Stimulated activated naive B cell treated with anti-CD40 and anti-IgM and Interleukin-4, amounts not matched to agents 10 μg/mL and 1 μg/mL and 100 μg/mL, for 72 hours (primary cell): ENCODE measurements around the gene CDIPT.
"Not testable (repeated sequence)": the region's sequence is repeated elsewhere in the genome, so short reads cannot be mapped to it uniquely, and the experiment has no call there.

Experiments used
- ATAC-seq, 2 donors: fragments of 150-1000 bp; cut with Tn5 transposase; replicated peaks; 2 replicates each; pipeline ENCODE4 v1.10.0; 2021; ENCODE audit warnings: moderate library complexity in 1 of 2
- DNase-seq: peaks from one replicate; pipeline ENCODE4 v3.0.0; 2021
- H3K27ac Mint-ChIP-seq: one replicate; pipeline ENCODE4 v1.8.0; 2022; ENCODE audit warnings: mild to moderate bottlenecking, mixed read lengths
- H3K27me3 Mint-ChIP-seq, 2 donors: one replicate each; pipeline ENCODE4 v1.8.0; 2022; ENCODE audit warnings: mixed read lengths in 2 of 2
- H3K36me3 Mint-ChIP-seq, 2 donors: one replicate each; pipeline ENCODE4 v1.8.0; 2022; ENCODE audit warnings: mixed read lengths in 2 of 2, mild to moderate bottlenecking in 1 of 2
- H3K4me1 Mint-ChIP-seq, 2 donors: one replicate each; pipeline ENCODE4 v1.8.0; 2022; ENCODE audit warnings: mixed read lengths in 2 of 2, mild to moderate bottlenecking in 1 of 2
- H3K4me3 Mint-ChIP-seq, 2 donors: one replicate each; pipeline ENCODE4 v1.8.0; 2022; ENCODE audit warnings: mild to moderate bottlenecking in 2 of 2, mixed read lengths in 2 of 2, moderate library complexity in 1 of 2
- H3K9me3 Mint-ChIP-seq, 2 donors: one replicate each; pipeline ENCODE4 v1.8.0; 2022; ENCODE audit warnings: mixed read lengths in 2 of 2, mild to moderate bottlenecking in 1 of 2

The CDIPT gene

DNA sequence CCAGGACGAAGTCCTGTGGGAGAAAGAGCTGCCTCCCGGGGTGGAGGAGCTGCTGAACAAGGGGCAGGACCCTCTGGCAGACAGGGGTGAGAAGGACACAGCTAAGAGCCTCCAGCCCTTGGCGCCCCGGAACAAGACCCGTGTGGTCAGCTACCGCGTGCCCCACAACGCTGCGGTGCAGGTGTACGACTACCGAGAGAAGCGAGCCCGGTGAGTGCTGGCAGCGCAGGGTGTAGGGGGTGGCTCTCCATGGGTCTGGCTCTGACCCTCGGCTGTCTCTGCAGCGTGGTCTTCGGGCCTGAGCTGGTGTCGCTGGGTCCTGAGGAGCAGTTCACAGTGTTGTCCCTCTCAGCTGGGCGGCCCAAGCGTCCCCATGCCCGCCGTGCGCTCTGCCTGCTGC, 21.4 kb downstream of the CDIPT start:
- ATAC-seq: no peak
- Mint-ChIP-seq H3K36me3 (peaks cover 50 to 71% of the 10 kb centered on the region in 2 donors), H3K27me3 (no peaks in the 10 kb centered on the region)

DNA sequence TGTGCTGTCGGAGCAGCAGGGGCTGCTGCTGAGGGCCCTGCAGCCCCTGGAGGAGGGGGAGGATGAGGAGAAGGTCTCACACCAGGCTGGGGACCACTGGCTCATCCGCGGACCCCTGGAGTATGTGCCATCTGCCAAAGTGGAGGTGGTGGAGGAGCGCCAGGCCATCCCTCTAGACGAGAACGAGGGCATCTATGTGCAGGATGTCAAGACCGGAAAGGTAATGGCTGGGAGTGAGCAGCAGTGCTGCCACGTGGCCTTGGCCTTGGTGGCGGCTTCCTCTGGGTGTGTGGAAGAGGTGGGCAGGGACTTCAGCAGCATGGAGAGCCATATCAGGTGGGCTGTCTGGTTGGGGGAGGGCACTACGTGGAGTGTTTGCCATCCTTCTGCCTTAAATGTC, 22.8 kb downstream of the CDIPT start:
- DNase-seq: no peak
- Mint-ChIP-seq H3K4me3 (no peak overlapping the region), H3K27ac (no peak overlapping the region), H3K27me3 (no peaks in the 10 kb centered on the region), H3K4me1 (no peaks in the 10 kb centered on the region), H3K36me3 (peaks cover 50 to 72% of the 10 kb centered on the region in 2 donors), H3K9me3 (no peaks in the 10 kb centered on the region)
- no peak for ATAC-seq

More for the DNA sequence above, 21.4 kb downstream of the CDIPT start:
- Mint-ChIP-seq H3K9me3 (no peaks in the 10 kb centered on the region), H3K4me3 (no peak overlapping the region), H3K27ac (peak overlapping the region; percentile 69), H3K4me1 (no peaks in the 10 kb centered on the region)
- no peak for DNase-seq

DNA sequence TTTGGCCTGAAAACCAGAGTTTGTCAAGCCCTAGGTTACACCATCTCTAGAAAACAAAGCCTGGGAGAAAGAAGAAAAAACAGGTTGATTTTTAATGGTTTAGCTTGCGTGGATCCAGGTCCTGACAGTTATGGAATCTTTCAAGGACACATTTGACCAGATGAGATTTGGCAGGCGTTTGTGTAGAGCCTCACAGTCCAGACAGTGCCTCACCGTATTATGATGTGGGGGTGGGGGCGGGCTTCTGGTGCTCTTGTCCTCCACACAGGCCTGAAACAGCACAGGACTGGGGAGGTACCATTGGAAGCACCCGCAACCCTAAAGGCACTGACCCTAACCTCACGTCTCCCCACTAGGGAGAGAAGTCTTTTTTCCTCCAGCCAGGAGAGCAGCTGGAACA, 23.2 kb downstream of the CDIPT start:
- Mint-ChIP-seq H3K9me3 (no peaks in the 10 kb centered on the region), H3K4me1 (no peaks in the 10 kb centered on the region), H3K36me3 (peaks cover 50 to 69% of the 10 kb centered on the region in 2 donors), H3K27me3 (no peaks in the 10 kb centered on the region), H3K4me3 (no peak overlapping the region), H3K27ac (peak overlapping the region; percentile 59)
- DNase-seq (no peak), ATAC-seq (no peak)

DNA sequence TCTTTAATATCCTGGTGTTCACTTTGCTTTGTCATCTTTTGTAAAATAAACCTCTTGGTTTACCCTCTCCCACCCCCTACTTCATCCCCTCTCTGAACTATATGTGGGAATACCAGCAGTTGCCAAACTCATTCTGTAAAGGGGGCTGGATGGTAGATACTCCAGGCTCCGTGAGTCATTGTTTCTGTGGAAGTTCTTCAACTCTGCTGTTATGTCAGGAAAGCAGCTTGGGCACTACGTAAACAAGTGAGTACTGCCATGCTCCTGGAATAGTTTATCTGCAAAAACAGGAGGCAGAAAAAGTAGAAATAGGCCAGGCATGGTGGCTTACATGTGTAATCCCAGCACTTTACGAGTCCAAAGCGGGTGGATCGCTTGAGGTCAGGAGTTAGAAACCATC, 25.2 kb downstream of the CDIPT start:
- no peak for ATAC-seq
- Mint-ChIP-seq H3K27me3 (no peaks in the 10 kb centered on the region), H3K27ac (no peak overlapping the region)

GRCh38 chr16:29836623-29837022, 26.4 kb downstream of the CDIPT start:
- ATAC-seq (no peak), DNase-seq (no peak)
- Mint-ChIP-seq H3K36me3 (peaks cover 54 to 74% of the 10 kb centered on the region in 2 donors), H3K4me1 (no peaks in the 10 kb centered on the region), H3K4me3 (no peak overlapping the region), H3K9me3 (no peaks in the 10 kb centered on the region), H3K27me3 (no peaks in the 10 kb centered on the region), H3K27ac (no peak overlapping the region)

More for the DNA sequence above, 25.2 kb downstream of the CDIPT start:
- no peaks in the 10 kb centered on the region for H3K4me1 Mint-ChIP-seq
- peaks cover 53 to 70% of the 10 kb centered on the region in 2 donors for H3K36me3 Mint-ChIP-seq
- no peak for DNase-seq
- H3K9me3 Mint-ChIP-seq: no peaks in the 10 kb centered on the region
- no peak overlapping the region for H3K4me3 Mint-ChIP-seq

- Mint-ChIP-seq H3K4me3 (no peak overlapping the region), H3K4me1 (no peaks in the 10 kb centered on the region), H3K36me3 (peaks cover 58 to 75% of the 10 kb centered on the region in 2 donors), H3K27ac (no peak overlapping the region), H3K27me3 (no peaks in the 10 kb centered on the region), H3K9me3 (no peaks in the 10 kb centered on the region)
- DNase-seq: no peak
- no peak for ATAC-seq
These were observed 27.1 kb downstream of the CDIPT start for GRCh38 chr16:29835926-29836325.

DNA sequence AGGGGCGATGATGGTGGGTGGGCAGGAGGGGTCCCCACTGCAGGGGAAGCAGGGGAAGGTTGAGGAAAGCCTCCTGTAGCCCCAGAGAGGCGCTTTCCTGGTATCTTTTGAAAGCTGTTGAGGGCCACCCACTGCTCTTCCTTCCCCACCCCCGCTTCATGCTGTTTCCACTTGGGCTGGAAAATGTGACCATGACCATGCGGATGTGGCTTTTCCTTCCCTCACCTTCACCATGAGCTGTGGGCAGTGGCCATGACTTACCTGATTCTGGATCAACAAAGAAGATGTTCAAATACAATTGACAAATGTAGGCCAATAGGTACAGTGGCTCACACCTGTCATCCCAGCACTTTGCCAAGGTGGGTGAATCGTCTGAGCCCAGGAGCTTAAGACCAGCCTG, 28.9 kb downstream of the CDIPT start:
- Mint-ChIP-seq H3K27me3 (no peaks in the 10 kb centered on the region), H3K27ac (no peak overlapping the region), H3K36me3 (peaks cover 52 to 68% of the 10 kb centered on the region in 2 donors), H3K4me1 (peaks cover 0 to 4% of the 10 kb centered on the region in 2 donors), H3K9me3 (no peaks in the 10 kb centered on the region), H3K4me3 (no peak overlapping the region)
- ATAC-seq: no peak
- no peak for DNase-seq

GRCh38 chr16:29833219-29833618, 29.8 kb downstream of the CDIPT start:
- H3K27me3 Mint-ChIP-seq, H3K4me3 Mint-ChIP-seq, DNase-seq, H3K27ac Mint-ChIP-seq, H3K9me3 Mint-ChIP-seq, H3K4me1 Mint-ChIP-seq, ATAC-seq: not testable (repeated sequence)
- H3K36me3 Mint-ChIP-seq: peaks cover 50 to 62% of the 10 kb centered on the region in 2 donors

GRCh38 chr16:29831490-29831889, 31.5 kb downstream of the CDIPT start:
- Mint-ChIP-seq H3K36me3 (peaks cover 44 to 55% of the 10 kb centered on the region in 2 donors), H3K4me1 (peaks cover 7% of the 10 kb centered on the region in 2 donors)

GRCh38 chr16:29830774-29831173, 32.3 kb downstream of the CDIPT start:
- Mint-ChIP-seq H3K4me1 (peaks cover 7 to 8% of the 10 kb centered on the region in 2 donors), H3K27me3 (no peaks in the 10 kb centered on the region), H3K9me3 (no peaks in the 10 kb centered on the region), H3K27ac (no peak overlapping the region), H3K4me3 (no peak overlapping the region), H3K36me3 (peaks cover 39 to 51% of the 10 kb centered on the region in 2 donors)
- DNase-seq (no peak), ATAC-seq (no peak)

More at GRCh38 chr16:29831490-29831889, 31.5 kb downstream of the CDIPT start:
- Mint-ChIP-seq H3K9me3 (no peaks in the 10 kb centered on the region), H3K27me3 (no peaks in the 10 kb centered on the region), H3K4me3 (no peak overlapping the region), H3K27ac (no peak overlapping the region)
- no peak for ATAC-seq
- DNase-seq: no peak

DNA sequence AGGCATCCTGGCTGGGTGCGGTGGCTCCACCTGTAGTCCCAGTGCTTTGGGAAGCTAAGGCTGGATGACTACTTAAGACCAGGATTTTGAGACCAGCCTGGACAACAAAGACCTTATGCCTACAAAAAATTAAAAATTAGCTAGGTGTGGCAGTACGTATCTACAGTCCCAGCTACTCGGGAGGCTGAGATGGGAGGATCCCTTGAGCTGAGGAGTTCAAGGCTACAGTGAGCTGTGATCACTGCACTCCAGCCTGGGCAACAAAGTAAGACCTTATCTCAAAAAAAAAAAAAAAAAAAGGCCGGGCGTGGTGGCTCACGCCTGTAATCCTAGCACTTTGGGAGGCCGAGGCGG, 36.7 kb downstream of the CDIPT start:
- DNase-seq (no peak), ATAC-seq (no peak)
- Mint-ChIP-seq H3K4me1 (peaks cover 21 to 37% of the 10 kb centered on the region in 2 donors), H3K27ac (no peak overlapping the region), H3K9me3 (no peaks in the 10 kb centered on the region), H3K27me3 (no peaks in the 10 kb centered on the region), H3K4me3 (no peak overlapping the region), H3K36me3 (peaks cover 26 to 30% of the 10 kb centered on the region in 2 donors)

GRCh38 chr16:29825145-29826044, 37.6 kb downstream of the CDIPT start:
- H3K27ac Mint-ChIP-seq: peak overlapping the region; percentile 53
- H3K36me3 Mint-ChIP-seq: peaks cover 26 to 28% of the 10 kb centered on the region in 2 donors
- peaks cover 21 to 43% of the 10 kb centered on the region in 2 donors for H3K4me1 Mint-ChIP-seq
- ATAC-seq (peak; percentile 22 to 52), DNase-seq (no peak)
- peak overlapping the region; percentile 15 to 25 for H3K4me3 Mint-ChIP-seq
- no peaks in the 10 kb centered on the region for H3K9me3 Mint-ChIP-seq
- no peaks in the 10 kb centered on the region for H3K27me3 Mint-ChIP-seq

- Mint-ChIP-seq H3K4me1 (peaks cover 19 to 50% of the 10 kb centered on the region in 2 donors), H3K36me3 (peaks cover 23 to 26% of the 10 kb centered on the region in 2 donors), H3K9me3 (no peaks in the 10 kb centered on the region), H3K4me3 (peak overlapping the region in 1 of 2 donors; percentile 15), H3K27me3 (no peaks in the 10 kb centered on the region), H3K27ac (peak overlapping the region; percentile 53)
- no peak for ATAC-seq
- no peak for DNase-seq
These were observed 38.4 kb downstream of the CDIPT start for GRCh38 chr16:29824589-29825144.

GRCh38 chr16:29821643-29822115, 41.3 kb downstream of the CDIPT start:
- H3K27me3 Mint-ChIP-seq: no peaks in the 10 kb centered on the region

More at GRCh38 chr16:29821643-29822115, 41.3 kb downstream of the CDIPT start:
- H3K4me1 Mint-ChIP-seq: peaks cover 36 to 74% of the 10 kb centered on the region in 2 donors
- ATAC-seq (no peak), DNase-seq (no peak)
- peak overlapping the region; percentile 95 for H3K27ac Mint-ChIP-seq
- no peaks in the 10 kb centered on the region for H3K9me3 Mint-ChIP-seq
- H3K36me3 Mint-ChIP-seq: peaks cover 39 to 46% of the 10 kb centered on the region in 2 donors
- H3K4me3 Mint-ChIP-seq: peak overlapping the region; percentile 96 to 98
